ENCODE measurements around the gene ANO1.

DNA sequence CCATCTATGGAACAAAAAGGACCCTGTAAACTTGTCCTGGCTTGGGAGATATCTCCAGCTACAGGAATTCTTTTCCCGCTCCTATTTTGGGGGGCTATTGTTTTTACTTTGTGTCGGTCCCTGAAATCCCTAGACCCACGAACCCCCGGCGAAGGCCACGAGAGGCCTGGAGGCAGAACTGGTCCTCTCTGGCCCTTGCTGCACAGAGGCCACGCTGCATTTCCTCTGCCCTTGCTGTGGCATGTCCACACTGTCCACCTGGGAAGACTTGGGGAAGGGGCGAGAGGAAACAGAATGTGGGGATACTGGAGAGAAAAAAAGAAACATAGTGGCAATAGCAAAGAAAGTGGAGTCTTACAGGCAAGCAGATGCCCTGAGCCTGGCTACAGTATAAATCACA, 2.3 kb upstream of the ANO1 start:
- TF ChIP-seq CHD2 (IDR thresholded peaks at IDR 0.05; ENCODE audit: low read length, partially characterized antibody) (no peak), POLR2A (IDR thresholded peaks at IDR 0.05; ENCODE audit: low read length) (no peak), SMC3 (IDR thresholded peaks at IDR 0.05) (no peak), BHLHE40 (IDR thresholded peaks at IDR 0.05; ENCODE audit: low read depth, low read length) (no peak), NPAS2 (CRISPR knock-in tag; IDR thresholded peaks at IDR 0.05; ENCODE audit: borderline replicate concordance) (no peak), KDM5A (IDR thresholded peaks at IDR 0.05) (no peak), FOSL2 (IDR thresholded peaks at IDR 0.05) (no peak), FOSL2 (CRISPR knock-in tag; IDR thresholded peaks at IDR 0.05) (no peak)
- TF ChIP-seq, protein P1, sequence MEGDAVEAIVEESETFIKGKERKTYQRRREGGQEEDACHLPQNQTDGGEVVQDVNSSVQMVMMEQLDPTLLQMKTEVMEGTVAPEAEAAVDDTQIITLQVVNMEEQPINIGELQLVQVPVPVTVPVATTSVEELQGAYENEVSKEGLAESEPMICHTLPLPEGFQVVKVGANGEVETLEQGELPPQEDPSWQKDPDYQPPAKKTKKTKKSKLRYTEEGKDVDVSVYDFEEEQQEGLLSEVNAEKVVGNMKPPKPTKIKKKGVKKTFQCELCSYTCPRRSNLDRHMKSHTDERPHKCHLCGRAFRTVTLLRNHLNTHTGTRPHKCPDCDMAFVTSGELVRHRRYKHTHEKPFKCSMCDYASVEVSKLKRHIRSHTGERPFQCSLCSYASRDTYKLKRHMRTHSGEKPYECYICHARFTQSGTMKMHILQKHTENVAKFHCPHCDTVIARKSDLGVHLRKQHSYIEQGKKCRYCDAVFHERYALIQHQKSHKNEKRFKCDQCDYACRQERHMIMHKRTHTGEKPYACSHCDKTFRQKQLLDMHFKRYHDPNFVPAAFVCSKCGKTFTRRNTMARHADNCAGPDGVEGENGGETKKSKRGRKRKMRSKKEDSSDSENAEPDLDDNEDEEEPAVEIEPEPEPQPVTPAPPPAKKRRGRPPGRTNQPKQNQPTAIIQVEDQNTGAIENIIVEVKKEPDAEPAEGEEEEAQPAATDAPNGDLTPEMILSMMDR (IDR thresholded peaks at IDR 0.05), result no peak

Data from A549 (cell line).